Activated CD4-positive, alpha-beta T cell treated with anti-CD3 and anti-CD28 coated beads for 4 hours (primary cell): ENCODE results near the gene TANGO6.

Experiments used
- DNase-seq, 2 donors: peaks; one replicate each; pipeline ENCODE4 v3.0.0-alpha.2; 2020

The TANGO6 gene

DNA sequence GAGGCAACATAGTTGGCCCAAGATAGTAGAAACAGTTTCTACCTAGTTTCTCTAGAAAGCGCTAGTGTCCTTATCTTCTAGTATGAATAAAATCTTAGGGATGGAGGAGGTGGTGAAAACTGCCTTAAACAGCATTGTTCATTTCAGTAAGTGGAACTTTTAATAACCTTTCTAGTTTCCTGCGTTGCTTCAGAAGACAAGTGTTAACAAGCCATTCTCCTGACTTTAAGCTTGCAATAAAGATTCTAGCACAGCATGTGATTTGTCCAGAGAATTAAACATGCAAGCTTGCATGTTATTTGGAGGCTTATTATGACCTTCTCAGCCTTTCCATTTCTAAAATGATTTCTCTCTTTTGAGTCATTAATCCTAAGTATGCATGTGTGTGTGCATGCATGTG lies 72.3 kb downstream of the TANGO6 start:
- DNase-seq = no peak

DNA sequence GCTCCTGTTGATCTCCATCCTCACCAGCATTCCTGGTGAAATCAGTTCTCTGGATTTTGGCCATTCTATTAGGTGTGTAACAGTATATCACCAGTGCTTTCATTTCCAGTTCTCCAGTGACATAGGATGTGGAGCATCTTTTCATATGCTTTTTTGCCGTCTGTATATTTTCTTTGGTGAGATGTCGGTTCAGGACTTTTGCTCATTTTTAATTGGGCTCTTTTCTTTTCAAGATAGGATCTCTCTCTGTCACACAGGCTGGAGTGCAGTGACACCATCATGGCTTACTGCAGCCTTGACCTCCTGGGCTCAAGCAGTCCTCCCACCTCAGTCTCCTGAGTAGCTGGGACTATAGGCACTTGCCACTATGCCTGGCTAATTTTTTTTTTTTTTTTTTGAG lies 74.2 kb downstream of the TANGO6 start:
- DNase-seq = no peak

DNA sequence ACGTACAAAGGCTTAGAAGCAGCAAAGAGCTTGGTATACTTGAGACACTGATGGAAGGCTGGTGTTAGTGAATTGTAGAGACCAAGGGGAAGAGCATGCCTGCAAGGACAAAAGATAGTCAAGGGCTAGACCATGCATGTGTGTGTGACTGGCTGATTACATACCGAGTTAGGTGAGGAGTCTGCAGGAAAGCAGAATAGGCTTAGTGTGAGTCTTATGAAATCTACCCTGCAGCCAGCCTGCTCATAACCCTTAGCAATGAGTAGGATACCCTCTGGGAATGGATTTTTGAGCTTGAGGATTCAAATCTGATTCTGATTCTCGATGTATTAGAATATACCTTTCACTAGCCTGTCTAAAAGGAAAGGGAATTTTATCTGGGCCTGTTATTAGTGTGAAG lies 77.0 kb downstream of the TANGO6 start:
- no peak for DNase-seq

DNA sequence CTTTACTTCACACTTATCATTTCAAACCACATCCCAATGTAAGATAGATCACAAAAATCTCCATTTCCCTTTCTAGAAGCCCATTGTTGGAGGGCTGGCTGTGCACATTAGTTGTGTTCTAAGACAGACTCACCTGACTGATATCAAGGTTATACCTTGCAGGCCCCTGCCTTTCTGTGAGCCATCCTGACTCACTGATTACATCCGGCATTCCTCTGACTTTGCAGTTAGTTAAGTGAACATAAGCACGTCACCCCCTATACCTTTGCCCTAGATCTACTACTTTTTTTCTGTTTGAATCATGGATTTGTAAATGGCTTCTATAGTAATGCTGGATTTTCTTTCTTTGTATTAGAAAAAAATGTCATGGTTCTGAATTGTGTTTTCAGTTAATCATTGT lies 78.3 kb downstream of the TANGO6 start:
- no peak for DNase-seq

DNA sequence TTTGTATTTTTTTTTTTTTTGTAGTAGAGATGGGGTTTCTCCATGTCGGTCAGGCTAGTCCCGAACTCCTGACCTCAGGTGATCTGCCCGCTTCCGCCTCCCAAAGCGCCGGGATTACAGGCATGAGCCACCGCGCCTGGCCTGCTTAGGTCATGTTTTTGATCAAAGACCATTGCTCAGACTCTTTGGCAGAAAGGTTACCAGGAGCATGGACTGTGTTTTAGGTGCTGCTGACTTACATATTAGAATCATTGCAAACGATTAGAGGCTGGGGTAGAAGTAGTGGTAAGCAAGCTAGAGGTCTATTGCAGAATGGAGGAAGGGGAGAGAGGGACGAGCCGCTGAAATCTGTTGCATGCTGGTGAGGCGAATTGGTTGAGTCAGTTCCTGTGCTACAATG lies 79.8 kb downstream of the TANGO6 start:
- no peak for DNase-seq

DNA sequence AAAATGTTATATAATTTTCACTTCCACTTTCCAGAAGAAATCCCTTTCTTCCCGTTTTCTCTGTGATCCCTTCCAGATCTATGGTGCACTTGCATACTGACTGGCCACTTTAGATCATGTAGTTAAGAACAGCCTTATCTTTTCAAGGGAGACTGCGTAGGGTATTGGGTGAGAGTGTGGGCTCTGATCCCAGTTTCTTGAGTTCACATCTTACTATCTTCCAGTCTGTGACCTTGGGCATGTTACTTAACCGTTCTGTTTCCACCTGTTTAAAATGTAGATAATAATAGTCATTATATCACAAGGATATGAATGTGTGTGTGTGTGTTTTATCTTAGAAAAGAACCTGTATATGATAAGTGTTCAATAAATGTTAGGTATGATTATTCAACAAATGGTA lies 83.7 kb downstream of the TANGO6 start:
- no peak for DNase-seq

DNA sequence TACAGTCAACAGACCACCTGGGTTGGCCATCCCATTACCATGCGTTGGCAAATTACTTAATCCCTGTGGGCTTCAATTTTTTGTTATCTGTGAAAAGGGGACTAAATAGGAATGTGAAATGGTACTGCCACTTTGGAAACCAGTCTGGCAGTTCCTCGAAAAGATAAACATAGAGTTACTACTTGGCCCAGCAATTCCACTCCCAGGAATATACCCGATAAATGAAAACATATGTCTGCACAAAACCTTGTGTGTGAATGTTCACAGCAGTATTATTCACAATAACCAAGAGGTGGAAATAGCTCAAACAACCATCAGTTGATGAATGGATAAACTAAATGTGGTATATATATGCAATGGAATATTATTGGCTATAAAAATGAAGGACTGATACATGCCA lies 87.9 kb downstream of the TANGO6 start:
- no peak for DNase-seq

DNA sequence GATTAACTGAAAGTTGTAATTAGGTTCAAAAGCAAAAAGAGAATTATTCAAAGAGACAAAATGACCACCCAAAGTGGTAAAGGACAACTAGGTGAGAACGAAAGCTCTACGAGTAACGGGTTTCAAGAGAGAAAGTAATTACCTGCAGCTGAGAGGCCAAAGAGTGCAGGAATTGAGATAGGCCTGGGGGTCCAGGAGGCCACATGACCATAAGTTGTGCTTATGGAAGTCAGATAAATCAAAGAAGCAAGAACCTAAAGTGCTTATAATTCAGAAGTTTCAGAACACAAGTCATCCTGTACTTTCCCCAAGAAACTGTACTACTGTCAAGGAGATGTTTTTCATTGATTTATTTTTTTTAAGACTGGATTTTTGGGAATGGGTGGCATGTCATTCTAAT lies 91.1 kb downstream of the TANGO6 start:
- DNase-seq = no peak

DNA sequence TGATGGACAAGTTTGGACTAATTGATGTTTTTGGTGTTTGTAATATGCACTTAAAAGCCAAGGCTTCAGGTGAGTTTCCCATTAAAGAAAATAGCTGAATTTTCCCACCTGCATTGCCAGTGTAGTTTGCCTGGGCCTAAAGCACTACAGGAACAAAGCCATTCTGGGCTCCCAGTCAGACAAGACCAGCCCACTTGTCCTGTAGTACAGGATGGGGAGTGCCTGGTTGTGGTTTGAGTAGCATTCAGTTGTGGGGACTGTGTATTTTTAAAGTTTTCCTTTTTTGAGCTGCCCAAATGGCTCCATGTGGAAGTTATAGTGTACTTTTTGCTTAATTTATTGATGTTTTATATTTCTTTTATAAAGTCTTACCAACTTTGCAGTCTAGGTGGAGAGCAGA lies 91.7 kb downstream of the TANGO6 start:
- no peak for DNase-seq

DNA sequence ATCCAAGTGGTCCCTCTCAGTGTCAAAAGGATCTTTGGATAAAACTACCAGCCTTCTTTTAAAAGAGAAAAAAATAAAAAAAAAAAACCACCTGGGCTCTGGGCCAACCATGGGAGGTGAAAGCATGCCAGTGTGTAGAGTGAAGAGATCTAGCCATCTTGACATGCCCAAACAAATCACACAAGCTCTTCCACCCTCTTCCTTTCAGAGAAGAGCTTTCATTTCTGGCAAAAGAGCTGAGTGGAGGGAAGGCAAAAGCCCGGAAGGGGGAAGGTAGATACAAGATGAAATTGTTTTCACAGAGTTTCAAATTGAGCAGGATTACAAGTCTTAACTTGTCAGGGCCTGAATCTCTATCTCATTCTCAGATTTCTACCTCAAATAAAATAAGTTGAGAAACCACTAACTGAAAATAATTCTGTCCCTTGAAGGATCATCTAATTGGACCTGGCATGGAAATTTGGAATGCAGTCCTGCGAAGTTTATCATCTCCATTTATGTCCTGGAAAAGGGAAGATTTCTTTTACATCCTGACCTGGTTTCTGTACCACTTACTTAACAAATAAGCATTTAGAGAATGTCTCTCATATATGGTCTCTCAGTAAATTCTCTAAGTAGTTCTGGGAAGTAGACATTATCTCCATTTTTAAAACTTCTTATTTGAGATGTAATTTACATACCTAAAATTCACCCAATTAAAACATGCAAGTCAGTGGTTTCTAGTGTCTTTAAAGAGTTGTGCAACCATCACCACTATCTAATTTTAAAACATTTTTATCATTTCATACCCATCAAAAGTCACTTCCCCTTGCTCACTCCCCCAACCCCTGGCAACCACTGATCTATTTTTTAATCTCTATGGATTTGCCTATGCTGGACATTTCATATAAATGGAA lies 93.7 kb downstream of the TANGO6 start:
- DNase-seq = no peak

DNA sequence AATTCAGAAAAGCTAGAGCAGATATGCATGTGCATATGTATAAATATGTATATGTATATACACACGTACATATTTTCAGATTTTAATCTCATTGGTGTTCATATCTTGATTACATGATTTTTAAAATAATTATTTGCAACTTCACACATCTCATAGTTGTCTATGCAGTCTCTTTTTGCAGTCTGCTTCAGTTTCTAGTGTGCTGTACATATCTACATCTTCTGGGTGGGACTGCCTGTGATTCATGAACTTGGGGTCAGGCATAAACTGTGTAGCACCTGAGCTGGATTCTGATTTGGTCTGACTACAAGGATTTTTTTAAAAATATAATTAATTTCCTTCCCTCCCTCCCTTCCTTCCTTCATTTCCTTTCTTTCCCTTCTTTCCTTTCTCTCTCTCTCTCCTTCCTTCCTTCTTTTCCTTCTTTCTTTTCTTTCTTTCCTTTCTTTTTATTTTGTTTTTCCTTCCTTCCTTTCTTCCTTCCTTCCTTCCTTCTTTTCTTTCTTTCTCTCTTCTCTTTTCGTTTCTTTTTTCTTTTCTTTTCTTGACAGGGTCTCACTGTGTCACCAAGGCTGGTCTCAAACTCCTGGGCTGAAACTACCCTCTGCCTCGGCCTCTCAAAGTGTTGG lies 96.5 kb downstream of the TANGO6 start:
- no peak for DNase-seq

DNA sequence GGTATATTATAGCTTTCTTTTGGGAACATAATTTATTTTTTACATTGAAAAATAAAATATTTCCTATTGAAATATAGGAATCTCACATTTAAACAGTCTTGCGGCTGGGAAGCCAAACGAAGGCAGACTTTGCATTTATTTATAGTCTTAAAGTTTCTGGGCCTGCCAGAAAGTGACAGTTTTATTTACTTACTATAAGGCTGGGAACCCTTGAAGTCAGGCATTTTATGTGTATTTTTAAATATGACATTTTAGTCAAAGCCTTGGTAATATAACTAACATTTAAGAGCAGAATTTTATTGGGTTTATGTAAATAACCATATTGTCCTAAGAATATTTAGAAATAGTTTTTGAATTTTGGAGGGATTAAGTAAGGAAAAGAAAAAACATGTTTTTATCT lies 97.5 kb downstream of the TANGO6 start:
- DNase-seq = no peak

DNA sequence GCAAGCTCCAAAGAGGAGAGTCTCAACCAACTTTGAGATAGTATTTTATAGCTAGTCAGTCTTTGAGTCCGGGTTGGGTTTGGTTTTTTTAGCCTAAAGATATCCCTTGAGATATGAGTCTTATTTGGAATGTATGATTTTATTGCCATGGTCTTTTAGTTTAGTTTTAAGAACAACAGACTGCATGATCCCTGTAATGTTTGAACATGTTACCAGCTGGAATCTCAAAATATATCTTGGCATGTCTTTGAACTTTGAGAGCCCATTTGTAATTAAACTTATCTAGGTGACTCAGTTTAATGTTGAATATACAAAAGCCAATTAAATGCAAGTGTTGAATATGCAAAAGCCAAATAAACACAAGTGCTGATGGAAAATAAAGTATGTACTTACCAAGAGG lies 100.6 kb downstream of the TANGO6 start:
- no peak for DNase-seq

DNA sequence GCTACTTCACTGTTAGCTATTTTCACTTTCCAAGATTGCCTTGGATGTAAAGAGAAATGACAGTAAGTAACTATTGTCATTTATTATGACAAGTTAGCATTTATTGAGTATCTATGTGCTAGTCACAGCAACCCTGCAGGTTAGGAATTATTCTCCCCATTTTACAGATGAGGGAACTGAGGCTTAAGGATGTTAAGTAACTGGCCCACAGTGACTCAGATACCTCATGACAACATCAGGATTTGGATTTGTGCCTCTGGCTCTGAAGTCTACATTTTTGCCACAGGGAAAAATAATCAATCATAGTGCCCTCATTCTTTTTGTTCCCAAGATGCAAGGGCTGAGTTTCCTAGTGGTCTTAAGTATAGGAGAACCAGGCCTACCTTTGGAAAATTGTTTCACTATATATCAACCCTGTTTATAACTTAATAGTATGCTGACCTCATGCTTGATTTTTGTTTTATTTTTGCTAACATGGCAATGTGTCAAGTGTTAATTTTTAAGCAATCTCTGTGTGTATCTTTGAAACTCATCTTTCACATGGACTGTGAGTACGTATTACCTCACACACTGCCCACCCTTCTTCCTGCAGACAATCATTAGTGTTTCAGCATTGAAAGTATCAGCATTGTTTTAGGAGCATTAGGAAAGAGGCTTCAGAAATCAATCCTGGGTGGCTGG lies 105.0 kb downstream of the TANGO6 start:
- no peak for DNase-seq

DNA sequence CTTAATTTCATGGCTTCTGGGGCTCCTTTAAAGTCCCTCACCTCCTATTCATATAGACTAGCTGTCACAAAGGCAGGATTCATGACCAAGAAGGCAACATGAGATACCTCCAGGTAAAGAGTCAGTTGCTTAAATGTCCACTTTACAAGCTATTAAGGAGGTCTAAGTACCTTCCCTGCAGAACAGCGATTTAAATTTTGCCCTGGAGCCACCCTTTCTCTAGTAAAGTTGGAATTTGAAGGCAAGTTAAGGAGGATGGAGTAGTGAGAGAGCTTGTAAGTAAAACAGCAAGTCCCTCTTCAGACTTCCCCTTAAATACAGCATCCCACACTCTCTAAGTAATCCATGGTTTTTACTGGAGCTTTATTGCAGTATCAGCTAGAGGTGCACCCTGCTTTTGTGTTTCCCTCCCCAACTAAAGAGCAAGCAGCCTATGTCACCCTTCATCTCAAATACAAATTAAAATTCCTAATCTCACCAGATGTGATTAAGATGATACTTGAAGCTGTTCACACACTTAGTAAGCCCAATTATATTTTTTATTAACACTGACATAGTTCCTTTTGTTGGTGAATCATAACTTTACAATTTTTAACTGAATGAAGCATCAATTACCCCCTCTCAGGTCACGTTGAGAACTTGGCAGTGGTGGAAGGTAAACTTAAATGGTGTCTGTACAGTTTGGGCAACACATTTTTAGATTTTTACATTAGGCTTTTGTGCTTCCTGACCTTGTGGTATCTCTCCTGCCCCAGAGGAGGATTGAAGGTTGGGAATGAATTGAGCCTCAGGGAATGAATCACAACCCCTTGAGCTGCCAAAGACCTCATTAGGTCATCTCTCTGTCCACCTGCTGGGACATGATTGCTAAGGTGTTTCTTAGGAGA lies 108.9 kb downstream of the TANGO6 start:
- DNase-seq = no peak

DNA sequence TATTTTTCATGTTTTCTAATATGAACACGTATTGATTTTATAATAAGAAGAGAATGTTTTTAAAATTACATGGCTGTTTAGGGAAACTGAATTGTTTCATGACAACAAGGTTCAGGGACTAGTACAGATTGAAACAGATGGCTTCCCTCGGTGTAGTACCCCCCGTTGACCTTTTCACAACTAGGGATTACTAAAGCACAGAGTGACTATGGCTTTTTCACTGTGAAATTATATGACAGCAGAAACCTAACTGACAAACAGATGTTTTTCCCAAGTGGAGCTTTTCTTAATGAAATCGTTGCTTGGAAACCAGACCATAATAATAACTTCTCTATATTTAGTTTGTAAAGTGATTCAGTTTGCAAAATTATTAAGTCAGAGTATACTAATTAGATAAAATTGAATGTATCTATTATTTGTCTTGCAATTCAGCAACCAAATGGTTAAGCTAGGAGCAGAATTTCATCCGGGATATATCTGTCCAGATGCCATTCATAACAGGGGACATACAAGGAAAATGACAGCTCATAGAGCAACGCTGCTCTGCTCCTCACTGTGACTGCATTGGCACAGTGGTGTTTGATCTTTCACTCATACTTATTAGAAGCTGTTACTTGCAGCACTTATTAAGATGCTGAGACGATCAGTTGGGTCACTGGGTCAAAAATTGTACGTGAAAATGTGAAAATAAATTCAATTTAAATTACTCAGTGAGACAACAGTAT lies 111.7 kb downstream of the TANGO6 start:
- DNase-seq = no peak

DNA sequence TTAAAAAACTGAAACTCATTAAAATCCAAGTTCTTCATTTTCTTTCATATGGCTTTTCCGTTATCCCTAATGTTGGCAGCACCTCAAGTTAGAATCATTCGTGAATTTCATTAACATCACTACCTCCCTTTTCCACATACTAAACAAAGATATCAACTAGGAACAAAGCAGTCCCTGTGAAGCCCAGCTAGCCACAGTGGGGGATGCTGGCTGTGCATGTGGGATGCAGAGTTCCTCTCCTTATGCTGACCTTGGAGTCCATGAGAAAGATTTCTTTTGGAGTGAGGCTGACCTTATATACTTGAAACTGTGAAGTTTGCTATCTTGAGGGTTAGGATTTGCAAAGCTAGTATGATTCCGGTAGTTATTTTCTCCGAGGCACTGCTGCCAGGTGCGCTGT lies 117.6 kb downstream of the TANGO6 start:
- no peak for DNase-seq

DNA sequence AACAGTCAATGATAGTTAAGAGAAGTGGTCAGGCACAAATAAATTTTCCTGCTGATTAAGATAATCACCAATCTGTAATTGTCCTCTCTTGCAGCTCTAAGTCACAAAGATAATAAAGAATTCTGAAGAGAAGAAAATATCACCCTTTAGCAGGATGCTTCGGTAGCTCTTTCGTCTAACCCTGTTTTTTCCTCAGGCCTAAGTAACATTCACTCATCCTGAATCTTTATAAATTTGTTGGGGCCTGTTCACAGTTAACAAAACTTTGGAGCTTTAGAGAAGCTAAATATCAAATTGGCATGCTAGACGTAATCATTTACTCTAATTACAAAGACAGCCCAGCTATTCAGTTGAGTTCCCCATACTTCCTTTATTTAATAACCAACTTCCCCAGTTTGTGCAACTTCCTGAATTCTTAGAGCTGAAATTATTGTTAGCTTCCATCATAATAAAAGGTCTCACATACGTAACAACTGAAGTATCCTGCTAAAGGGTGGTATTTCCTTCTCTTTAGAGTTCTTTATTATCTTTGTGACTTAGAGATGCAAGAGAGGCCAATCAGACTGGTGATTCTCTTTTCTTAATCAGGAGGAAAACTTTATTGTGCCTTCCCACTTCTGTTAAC lies 118.6 kb downstream of the TANGO6 start:
- DNase-seq = no peak

DNA sequence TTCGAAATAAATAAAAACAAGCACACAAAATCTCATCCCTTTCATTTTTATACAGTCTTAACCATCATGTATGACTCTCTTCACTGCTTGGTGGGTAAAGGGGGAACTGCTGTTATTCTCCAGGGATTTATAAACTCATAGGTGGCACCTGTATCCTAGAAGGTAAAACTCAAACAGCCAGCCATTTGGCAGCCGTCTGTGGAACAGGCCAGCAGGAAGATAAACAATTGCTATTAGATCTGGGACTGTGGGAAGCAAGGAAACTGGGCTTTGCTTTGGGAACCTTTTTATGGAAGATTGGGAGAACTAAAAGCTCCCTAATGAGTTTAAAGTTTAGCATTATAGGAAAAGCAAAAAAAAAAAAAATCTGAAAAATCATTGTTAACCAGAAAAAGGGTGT lies 126.0 kb downstream of the TANGO6 start:
- DNase-seq = no peak

DNA sequence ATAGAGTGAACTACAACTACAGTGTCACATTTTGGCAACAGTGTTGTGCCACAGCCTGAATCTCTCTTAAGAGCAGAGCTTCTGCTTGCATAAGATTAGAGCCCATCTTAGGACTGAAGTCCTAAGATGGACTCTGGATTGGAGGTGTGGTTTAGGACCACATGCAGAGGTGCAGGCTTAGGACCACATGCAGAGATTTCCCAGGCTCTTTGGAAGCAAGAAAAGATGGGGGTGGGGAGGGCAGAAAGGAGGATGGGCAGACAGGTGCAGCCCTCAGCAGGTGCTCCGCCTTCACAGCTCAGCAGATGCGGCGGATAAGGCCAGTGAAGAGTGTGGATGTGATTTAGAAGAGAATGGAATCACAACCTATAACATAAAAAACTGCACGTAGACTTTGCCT lies 128.7 kb downstream of the TANGO6 start:
- no peak for DNase-seq

DNA sequence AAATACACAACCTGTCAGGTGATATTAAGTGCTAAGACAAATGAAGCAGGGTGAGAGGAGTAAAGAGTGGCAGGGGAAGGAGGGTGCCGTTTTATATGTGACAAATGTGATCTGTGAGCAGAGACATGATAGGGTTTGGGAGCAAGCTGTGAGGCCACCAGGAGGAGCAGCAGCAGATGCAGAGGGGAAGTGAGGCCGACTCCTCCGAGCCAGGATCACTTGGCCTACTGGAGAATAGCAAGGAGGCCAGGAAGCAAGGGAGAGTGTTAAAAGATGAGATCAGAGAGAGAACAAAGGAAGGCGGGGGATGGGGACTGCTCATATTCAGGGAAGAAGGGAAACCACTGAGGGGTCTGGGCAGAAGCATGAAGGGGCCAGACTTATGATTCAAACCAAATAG lies 129.4 kb downstream of the TANGO6 start:
- DNase-seq = no peak

DNA sequence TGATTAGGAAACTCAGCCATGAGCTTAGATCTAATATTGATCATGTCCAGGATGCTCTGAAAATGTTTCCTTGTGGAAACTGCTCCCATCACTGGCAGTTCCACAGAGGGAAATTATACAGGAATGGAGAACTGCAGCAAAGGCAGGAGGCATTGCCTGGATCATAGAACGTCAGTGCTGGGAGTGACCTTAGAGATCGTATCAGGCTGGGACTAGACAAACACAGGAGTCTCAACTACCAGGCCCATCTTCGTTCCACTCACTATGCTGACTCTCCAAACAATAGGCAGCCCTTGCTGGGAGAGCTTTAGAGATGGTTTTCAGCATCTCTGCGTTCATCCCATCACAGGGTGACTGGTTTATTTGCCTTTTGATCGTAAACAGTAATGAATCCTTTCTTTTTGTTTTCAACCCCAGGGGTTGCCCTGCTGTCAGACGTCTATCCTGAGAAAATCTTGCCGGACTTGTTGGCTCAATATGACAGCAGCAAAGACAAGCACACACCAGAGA lies 130.3 kb downstream of the TANGO6 start:
- DNase-seq = no peak
